Kidney epithelial cell (primary cell): ENCODE results near the gene HERC6. TPM values are rescaled to one million over a fixed set of nuclear protein-coding genes. Genes with fewer than 3 reads are reported as not detected.

ENCODE experiments used
- DNase-seq: peaks from one replicate; pipeline ENCODE4 v3.0.0-alpha.2; 2010; ENCODE audit warnings: low read depth
- H3K27me3 ChIP-seq: 2 replicates; pipeline ENCODE4 v1.6.0; 2011; ENCODE audit warnings: low read length; ENCODE audit not compliant: control insufficient read depth, insufficient read depth
- H3K36me3 ChIP-seq: 2 replicates; pipeline ENCODE4 v1.5.1; 2011; ENCODE audit warnings: low read length; ENCODE audit not compliant: control insufficient read depth, insufficient read depth
- H3K4me3 ChIP-seq: 2 replicates; pipeline ENCODE4 v1.5.1; 2011; ENCODE audit warnings: low read depth, mild to moderate bottlenecking, control low read depth, low read length
- CTCF ChIP-seq: IDR thresholded peaks from 2 replicates; pipeline ENCODE4 v1.5.1; 2011; ENCODE audit warnings: mild to moderate bottlenecking, moderate library complexity, low read length, control low read depth, inconsistent platforms; ENCODE audit not compliant: insufficient read depth, poor library complexity, severe bottlenecking
- total RNA-seq: library from RNA; depleted of rRNA; stranded (reverse); fragments of >200 nt; gene quantifications from 2 replicates; pipeline ENCODE4 v1.2.3, GENCODE V29; 2015

The HERC6 gene
- total RNA-seq, 1 donor from 2014 or later, result 16.4 TPM

GRCh38 chr4:88452912-88453311 is 74.3 kb downstream of the HERC6 start:
- no peak overlapping the region for H3K4me3 ChIP-seq
- no peak for DNase-seq
- no peaks in the 10 kb centered on the region for H3K36me3 ChIP-seq
- TF ChIP-seq CTCF, result no peak
- peaks cover 8% of the 10 kb centered on the region for H3K27me3 ChIP-seq

GRCh38 chr4:88456670-88457306 is 78.1 kb downstream of the HERC6 start, which contains the start of gene HERC5:
HERC5 (plus strand) TSS chr4:88457119; CDS start chr4:88457270, 151 bp downstream.
- peaks cover 8% of the 10 kb centered on the region for H3K27me3 ChIP-seq
- no peaks in the 10 kb centered on the region for H3K36me3 ChIP-seq
- H3K4me3 ChIP-seq, result peak within 1 kb of the TSS; percentile 51
- DNase-seq, result peak; percentile 73
- peak; percentile 67 for TF ChIP-seq CTCF

GRCh38 chr4:88457307-88458103 is 78.9 kb downstream of the HERC6 start:
- Histone ChIP-seq H3K27me3 (peaks cover 8% of the 10 kb centered on the region), H3K4me3 (peak overlapping the region; percentile 51), H3K36me3 (no peaks in the 10 kb centered on the region)
- no peak for DNase-seq
- TF ChIP-seq CTCF, result no peak

GRCh38 chr4:88458104-88458740 is 79.6 kb downstream of the HERC6 start:
- H3K4me3 ChIP-seq, result no peak overlapping the region
- no peak for DNase-seq
- peaks cover 8% of the 10 kb centered on the region for H3K27me3 ChIP-seq
- no peaks in the 10 kb centered on the region for H3K36me3 ChIP-seq
- TF ChIP-seq CTCF, result no peak

GRCh38 chr4:88465653-88466192 is 87.1 kb downstream of the HERC6 start:
- Histone ChIP-seq H3K4me3 (no peak overlapping the region), H3K36me3 (no peaks in the 10 kb centered on the region), H3K27me3 (no peaks in the 10 kb centered on the region)
- no peak for DNase-seq
- TF ChIP-seq CTCF, result no peak
